NCI-H446 (cell line): Measurements from ENCODE around the gene MUC6.

Experiments used
- DNase-seq, 2 experiments: peaks; one replicate each; lab custom pipeline; 2025; lab: John Stamatoyannopoulos, UW

Gene MUC6

GRCh38 chr11:1072116-1072820 is 35.8 kb upstream of the MUC6 start:
- no peak for DNase-seq

- DNase-seq: no peak
Measured at GRCh38 chr11:1071571-1072115, 35.1 kb upstream of the MUC6 start.

GRCh38 chr11:1070594-1071462 is 34.3 kb upstream of the MUC6 start:
- no peak for DNase-seq

DNA sequence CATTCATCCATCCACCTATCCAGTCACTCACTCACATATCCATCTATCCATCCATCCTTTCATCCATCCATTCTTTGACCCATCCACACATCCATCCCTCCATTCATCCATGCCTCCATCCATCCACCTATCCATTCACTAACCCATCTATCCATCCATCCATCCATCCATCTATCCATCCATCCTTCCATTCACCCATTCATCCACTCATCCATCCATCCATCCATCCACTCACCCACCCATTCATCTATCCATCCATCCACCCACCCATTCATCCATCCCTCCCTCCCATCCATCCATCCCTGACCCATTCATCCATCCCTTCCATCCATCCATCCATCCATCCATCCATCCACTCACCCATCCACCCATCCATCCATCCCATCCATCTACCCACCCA is 33.2 kb upstream of the MUC6 start:
- no peak for DNase-seq

DNA sequence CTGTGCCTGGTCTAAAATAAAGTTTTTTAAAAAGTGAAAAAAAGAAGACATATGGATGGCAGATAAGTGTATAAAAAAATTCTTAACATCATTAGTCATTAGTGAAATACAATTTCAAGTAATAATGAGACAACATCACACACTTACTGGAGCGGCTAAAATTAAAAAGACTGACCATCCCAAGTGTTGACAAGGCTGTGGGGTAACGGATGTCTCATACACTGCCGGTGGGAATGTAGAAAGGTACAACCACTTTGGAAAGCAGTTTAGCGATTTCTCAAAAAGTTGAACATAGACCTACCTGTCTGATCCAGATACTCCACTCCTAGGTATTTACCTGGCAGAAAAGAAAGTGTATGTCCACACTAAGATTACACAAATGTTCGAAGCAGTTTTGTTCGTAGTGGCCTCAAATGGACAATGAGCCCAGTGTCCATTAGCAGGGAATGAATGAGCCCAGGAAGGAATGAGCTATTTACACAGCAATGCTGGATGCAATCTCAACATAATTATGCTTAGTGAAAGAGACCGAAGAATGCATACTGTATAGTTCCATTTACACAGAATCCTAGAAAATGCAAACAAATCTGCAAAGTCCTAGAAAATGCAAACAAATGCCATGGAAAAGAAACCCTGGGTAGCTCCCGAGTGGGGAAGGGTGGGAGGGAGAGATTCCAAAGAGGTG is 31.4 kb upstream of the MUC6 start:
- DNase-seq: no peak

- DNase-seq: no peak
Measured at GRCh38 chr11:1064167-1064566, 27.6 kb upstream of the MUC6 start.

DNA sequence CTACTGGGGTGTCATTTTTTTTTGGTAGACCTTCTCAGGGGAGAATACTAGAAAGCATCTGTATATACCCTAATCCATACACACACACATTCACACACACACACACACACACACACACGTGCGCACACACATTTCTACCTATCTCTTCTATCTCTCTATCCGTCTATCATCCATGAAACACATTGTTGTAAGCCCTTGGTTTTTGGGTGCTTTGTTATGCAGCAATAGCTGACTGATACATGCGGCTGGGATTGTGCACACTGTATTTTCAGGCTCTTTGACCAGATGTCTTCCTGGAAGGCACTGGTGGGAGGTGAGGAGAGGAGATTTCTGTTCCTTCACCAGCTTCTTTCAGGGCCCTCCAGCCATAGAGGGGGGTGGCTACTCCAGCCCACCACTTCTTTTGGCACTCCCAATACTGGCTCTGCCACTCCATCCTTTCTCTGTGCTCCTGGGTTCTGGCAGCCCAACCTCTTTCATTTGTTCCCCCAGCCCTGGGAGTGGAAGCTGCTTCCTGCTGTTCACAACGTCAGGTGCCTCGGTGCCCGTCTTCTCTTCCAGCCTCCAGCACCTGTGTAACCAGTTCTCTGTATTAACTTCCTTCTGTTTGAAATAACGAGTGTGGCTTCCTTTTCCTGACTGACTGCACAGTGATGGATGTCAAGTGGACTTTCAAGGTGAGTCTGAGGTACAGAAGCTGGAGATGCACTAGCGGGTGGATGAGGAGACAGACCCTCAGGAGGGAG is 25.7 kb upstream of the MUC6 start:
- DNase-seq: no peak

- no peak for DNase-seq
Measured at GRCh38 chr11:1060852-1061616, 24.5 kb upstream of the MUC6 start.

DNA sequence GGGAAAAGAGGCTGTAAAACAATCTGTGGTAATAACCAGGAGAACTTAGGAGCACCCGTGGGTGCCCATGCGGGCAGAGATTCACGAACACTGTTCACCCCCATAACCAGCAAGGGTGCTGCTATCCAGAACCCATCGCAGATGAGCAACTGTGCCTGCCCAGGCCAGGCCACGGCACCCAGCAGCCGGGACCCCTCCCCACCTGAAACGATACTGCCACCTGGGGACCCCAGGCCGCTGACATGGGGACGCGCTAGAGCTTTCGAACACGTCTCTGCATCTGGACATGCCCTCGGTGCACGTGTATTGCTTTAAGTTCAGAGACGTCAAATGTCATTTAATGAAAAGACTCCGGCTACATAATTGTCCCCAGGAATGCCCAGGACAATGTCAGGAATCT is 23.9 kb upstream of the MUC6 start:
- DNase-seq: no peak

DNA sequence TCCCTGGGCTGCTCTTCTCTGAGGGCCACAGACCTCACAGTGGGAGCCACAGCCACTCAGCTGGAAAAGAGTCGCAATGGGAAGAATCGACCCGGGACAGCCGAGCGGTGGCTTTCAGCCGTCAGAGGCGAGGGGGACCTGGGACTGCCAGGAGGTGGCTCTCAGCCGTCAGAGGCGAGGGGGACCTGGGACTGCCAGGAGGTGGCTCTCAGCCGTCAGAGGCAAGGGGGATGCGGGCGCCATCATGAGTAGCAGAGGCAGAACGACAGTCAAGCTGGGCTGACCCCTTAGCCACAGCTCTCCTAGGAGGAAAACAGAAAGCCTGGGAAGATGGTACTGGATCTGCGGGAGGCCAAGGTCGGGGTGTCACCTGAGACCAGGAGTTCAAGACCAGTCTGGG is 23.2 kb upstream of the MUC6 start:
- DNase-seq: no peak

- DNase-seq: no peak
Measured at GRCh38 chr11:1057806-1058205, 21.3 kb upstream of the MUC6 start.

GRCh38 chr11:1055990-1056771 is 19.7 kb upstream of the MUC6 start:
- DNase-seq: no peak

- no peak for DNase-seq
Measured at GRCh38 chr11:1055109-1055703, 18.7 kb upstream of the MUC6 start.

DNA sequence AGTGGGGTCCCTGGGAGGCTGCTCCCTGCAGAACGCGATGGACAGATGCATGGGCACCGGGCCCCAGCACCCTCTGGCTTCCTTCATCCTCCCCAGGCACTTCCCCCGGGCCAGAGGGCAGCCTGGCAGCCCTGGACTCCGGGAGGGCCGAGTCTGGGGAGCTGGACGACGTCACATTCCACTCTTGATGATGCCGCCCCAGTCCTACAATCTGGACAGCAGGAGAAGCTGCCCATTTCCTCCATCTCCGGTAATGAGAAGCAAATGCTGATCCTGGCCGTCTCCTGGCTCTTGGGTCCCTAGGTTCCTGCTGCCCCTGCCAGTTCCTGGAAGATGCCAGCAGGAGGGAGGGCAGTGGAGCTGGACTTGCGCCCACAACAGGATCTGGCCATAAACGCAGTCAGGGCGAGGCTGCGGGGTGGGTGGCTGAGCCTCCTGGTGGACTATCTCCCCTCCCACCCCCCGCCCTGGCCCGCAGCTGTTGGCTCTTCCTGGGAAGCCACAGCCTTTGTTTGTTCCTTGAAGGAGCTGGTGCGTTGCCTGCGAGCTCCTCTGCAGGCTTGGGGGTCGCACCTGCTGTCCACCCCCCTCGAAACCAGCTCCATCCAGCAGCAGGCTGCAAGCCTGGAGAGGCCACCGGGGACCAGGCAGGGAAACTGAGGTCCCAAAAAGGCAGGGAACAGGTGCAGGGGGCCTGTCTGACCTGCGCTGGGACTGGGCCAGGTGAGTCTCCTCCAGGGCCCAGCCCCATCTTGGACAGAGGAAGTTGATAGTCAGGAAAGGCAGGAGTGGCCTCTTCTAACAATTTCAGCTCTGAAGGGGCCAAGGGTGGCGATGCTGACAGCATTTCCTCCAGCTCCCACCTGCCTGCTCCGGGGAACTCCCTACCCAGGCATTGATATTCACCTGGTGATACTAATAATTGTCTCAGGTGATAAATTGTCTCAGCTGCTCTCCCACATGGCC is 17.9 kb upstream of the MUC6 start:
- DNase-seq: no peak

GRCh38 chr11:1053121-1053901 is 16.8 kb upstream of the MUC6 start:
- no peak for DNase-seq

- DNase-seq: no peak
Measured at GRCh38 chr11:1052133-1053011, 15.9 kb upstream of the MUC6 start.
